Mesendoderm (in vitro differentiated cells): ENCODE data around the gene DCAF5.

Source experiments
- DNase-seq: peaks from one replicate; pipeline ENCODE4 v3.0.0; 2013
- H2AK5ac ChIP-seq: 2 replicates; pipeline ENCODE4 v1.6.1; 2013; ENCODE audit warnings: low read length, inconsistent platforms
- H2BK120ac ChIP-seq: 2 replicates; pipeline ENCODE4 v1.6.1; 2013; ENCODE audit warnings: low read depth, mild to moderate bottlenecking, low read length, moderate library complexity, mixed read lengths
- H2BK15ac ChIP-seq: replicated peaks from 2 replicates; pipeline ENCODE4 v1.6.1; 2013; ENCODE audit warnings: low read depth, mild to moderate bottlenecking, moderate library complexity
- H2BK5ac ChIP-seq: 2 replicates; pipeline ENCODE4 v1.6.1; 2013; ENCODE audit warnings: low read length, inconsistent platforms
- H3K18ac ChIP-seq: 2 replicates; pipeline ENCODE4 v1.6.1; 2013; ENCODE audit warnings: mild to moderate bottlenecking, low read length, mixed read lengths
- H3K23ac ChIP-seq: one replicate; pipeline ENCODE4 v1.6.1; 2013; ENCODE audit warnings: low read length
- H3K27ac ChIP-seq: 2 replicates; pipeline ENCODE4 v1.5.1; 2013; ENCODE audit warnings: low read depth, mild to moderate bottlenecking, inconsistent platforms, low read length, moderate library complexity
- H3K27me3 ChIP-seq: 2 replicates; pipeline ENCODE4 v1.6.1; 2013; ENCODE audit warnings: low read length, control low read depth, mild to moderate bottlenecking, inconsistent platforms; ENCODE audit not compliant: insufficient read depth, poor library complexity
- H3K36me3 ChIP-seq: 2 replicates; pipeline ENCODE4 v1.6.1; 2013; ENCODE audit warnings: low read length, inconsistent platforms; ENCODE audit not compliant: control insufficient read depth, insufficient read depth
- H3K4ac ChIP-seq: one replicate; pipeline ENCODE4 v1.6.1; 2013; ENCODE audit warnings: low read depth, mild to moderate bottlenecking, low read length, moderate library complexity
- H3K4me1 ChIP-seq: 2 replicates; pipeline ENCODE4 v1.6.1; 2013; ENCODE audit warnings: low read depth, low read length, inconsistent platforms; ENCODE audit not compliant: control insufficient read depth
- H3K4me2 ChIP-seq: 2 replicates; pipeline ENCODE4 v1.6.1; 2013; ENCODE audit warnings: low read length
- H3K4me3 ChIP-seq: 2 replicates; pipeline ENCODE4 v1.5.1; 2013; ENCODE audit warnings: mild to moderate bottlenecking, low read length
- H3K56ac ChIP-seq: one replicate; pipeline ENCODE4 v1.6.1; 2013; ENCODE audit warnings: low read length
- H3K79me1 ChIP-seq: 2 replicates; pipeline ENCODE4 v1.6.1; 2013; ENCODE audit warnings: low read length, inconsistent platforms
- H3K79me2 ChIP-seq: 2 replicates; pipeline ENCODE4 v1.6.1; 2013; ENCODE audit warnings: mild to moderate bottlenecking, low read length; ENCODE audit not compliant: control insufficient read depth, insufficient read depth
- H3K9ac ChIP-seq: 2 replicates; pipeline ENCODE4 v1.6.1; 2013; ENCODE audit warnings: low read length, inconsistent platforms
- H4K5ac ChIP-seq: one replicate; pipeline ENCODE4 v1.6.1; 2013; ENCODE audit warnings: low read length
- H4K8ac ChIP-seq: one replicate; pipeline ENCODE4 v1.6.1; 2013; ENCODE audit warnings: low read depth, mild to moderate bottlenecking, control low read depth, low read length, moderate library complexity
- WGBS: extraction: QIAGEN DNeasy Blood & Tissue Kit; methylation state at CpG from one replicate; pipeline ENCODE4 v1.1.7; 2013; ENCODE audit warnings: low lambda C conversion rate, missing lambda C conversion rate; ENCODE audit not compliant: insufficient coverage; ENCODE audit errors: extremely low coverage; 5-methylcytosine and 5-hydroxymethylcytosine counted together

Gene DCAF5

GRCh38 chr14:69101331-69101826, 51.5 kb downstream of the DCAF5 start:
- H3K18ac ChIP-seq: no peak overlapping the region
- H3K4ac ChIP-seq: no peak overlapping the region
- no peak overlapping the region for H2BK15ac ChIP-seq
- H3K23ac ChIP-seq: no peak overlapping the region
- no peaks in the 10 kb centered on the region for H3K4me1 ChIP-seq
- H3K9ac ChIP-seq: no peak overlapping the region
- H4K8ac ChIP-seq: no peak overlapping the region
- no peaks in the 10 kb centered on the region for H3K79me1 ChIP-seq
- WGBS: no CpG with 5 or more reads among the region's 4 CpGs
- H2BK5ac ChIP-seq: no peak overlapping the region
- no peaks in the 10 kb centered on the region for H3K27me3 ChIP-seq
- H2AK5ac ChIP-seq: no peak overlapping the region
- no peak overlapping the region for H3K56ac ChIP-seq
- H3K36me3 ChIP-seq: peaks cover 2% of the 10 kb centered on the region
- no peaks in the 10 kb centered on the region for H3K79me2 ChIP-seq
- no peak overlapping the region for H3K4me2 ChIP-seq
- H2BK120ac ChIP-seq: no peak overlapping the region
- H4K5ac ChIP-seq: no peak overlapping the region
- H3K27ac ChIP-seq: no peak overlapping the region
- DNase-seq: peak; percentile 74
- no peak overlapping the region for H3K4me3 ChIP-seq

- Histone ChIP-seq H3K9ac (no peak overlapping the region), H2BK120ac (no peak overlapping the region), H3K79me2 (no peaks in the 10 kb centered on the region), H2BK5ac (no peak overlapping the region), H3K56ac (no peak overlapping the region), H3K27me3 (no peaks in the 10 kb centered on the region), H4K5ac (no peak overlapping the region), H3K18ac (no peak overlapping the region), H3K23ac (no peak overlapping the region), H3K4me3 (no peak overlapping the region), H3K27ac (no peak overlapping the region), H2BK15ac (no peak overlapping the region), H3K4ac (no peak overlapping the region), H2AK5ac (no peak overlapping the region), H4K8ac (no peak overlapping the region), H3K4me1 (peaks cover 13% of the 10 kb centered on the region), H3K36me3 (no peaks in the 10 kb centered on the region), H3K79me1 (no peaks in the 10 kb centered on the region), H3K4me2 (no peak overlapping the region)
- no CpG with 5 or more reads among the region's 2 CpGs for WGBS
- DNase-seq: peak; percentile 50
These were observed 54.9 kb downstream of the DCAF5 start for GRCh38 chr14:69097974-69098373.

GRCh38 chr14:69096781-69097475, 56.0 kb downstream of the DCAF5 start:
- DNase-seq: peak; percentile 50
- Histone ChIP-seq H3K18ac (no peak overlapping the region), H4K5ac (no peak overlapping the region), H3K56ac (no peak overlapping the region), H3K4me3 (no peak overlapping the region), H3K4me2 (no peak overlapping the region), H2BK15ac (no peak overlapping the region), H2AK5ac (no peak overlapping the region), H3K27me3 (no peaks in the 10 kb centered on the region), H3K23ac (no peak overlapping the region), H3K79me2 (no peaks in the 10 kb centered on the region), H3K4ac (no peak overlapping the region), H3K4me1 (peaks cover 13% of the 10 kb centered on the region), H3K79me1 (no peaks in the 10 kb centered on the region), H4K8ac (no peak overlapping the region), H3K9ac (no peak overlapping the region), H3K36me3 (no peaks in the 10 kb centered on the region), H2BK120ac (no peak overlapping the region), H3K27ac (no peak overlapping the region), H2BK5ac (no peak overlapping the region)
- WGBS: 100% methylated on average over 1 of the region's 4 CpGs

- no peak overlapping the region for H2AK5ac ChIP-seq
- H3K4me1 ChIP-seq: peaks cover 13% of the 10 kb centered on the region
- no peak overlapping the region for H3K4me2 ChIP-seq
- no peak overlapping the region for H3K18ac ChIP-seq
- H2BK15ac ChIP-seq: no peak overlapping the region
- H3K27ac ChIP-seq: no peak overlapping the region
- no peaks in the 10 kb centered on the region for H3K36me3 ChIP-seq
- no peaks in the 10 kb centered on the region for H3K27me3 ChIP-seq
- no peak overlapping the region for H2BK5ac ChIP-seq
- no peak overlapping the region for H3K4me3 ChIP-seq
- WGBS: no CpG with 5 or more reads among the region's 4 CpGs
- H3K79me2 ChIP-seq: no peaks in the 10 kb centered on the region
- no peak overlapping the region for H3K9ac ChIP-seq
- H2BK120ac ChIP-seq: no peak overlapping the region
- H3K23ac ChIP-seq: no peak overlapping the region
- no peak overlapping the region for H4K8ac ChIP-seq
- no peak overlapping the region for H3K4ac ChIP-seq
- no peak for DNase-seq
- no peak overlapping the region for H4K5ac ChIP-seq
- no peak overlapping the region for H3K56ac ChIP-seq
- H3K79me1 ChIP-seq: no peaks in the 10 kb centered on the region
These were observed 56.7 kb downstream of the DCAF5 start for GRCh38 chr14:69096246-69096645.

- H3K79me1 ChIP-seq: no peaks in the 10 kb centered on the region
- H2BK15ac ChIP-seq: peak overlapping the region; percentile 25
- peak; percentile 61 for DNase-seq
- no peak overlapping the region for H3K23ac ChIP-seq
- H2AK5ac ChIP-seq: no peak overlapping the region
- no peaks in the 10 kb centered on the region for H3K36me3 ChIP-seq
- WGBS: no CpG with 5 or more reads among the region's 1 CpG
- no peaks in the 10 kb centered on the region for H3K27me3 ChIP-seq
- H3K4me2 ChIP-seq: no peak overlapping the region
- peak overlapping the region; percentile 67 for H3K27ac ChIP-seq
- no peak overlapping the region for H4K5ac ChIP-seq
- H3K18ac ChIP-seq: peak overlapping the region; percentile 61
- H3K79me2 ChIP-seq: no peaks in the 10 kb centered on the region
- H4K8ac ChIP-seq: no peak overlapping the region
- no peak overlapping the region for H3K56ac ChIP-seq
- H2BK5ac ChIP-seq: no peak overlapping the region
- H3K4ac ChIP-seq: no peak overlapping the region
- no peak overlapping the region for H3K4me3 ChIP-seq
- peaks cover 13% of the 10 kb centered on the region for H3K4me1 ChIP-seq
- H3K9ac ChIP-seq: no peak overlapping the region
- H2BK120ac ChIP-seq: no peak overlapping the region
These were observed 58.4 kb downstream of the DCAF5 start for GRCh38 chr14:69094481-69094880.
